ENCODE measurements around the gene VIPR1. TPM values are rescaled to one million over a fixed set of nuclear protein-coding genes. Genes with fewer than 3 reads are reported as not detected.

VIPR1 gene
- total RNA-seq, 4 donors from 2014 or later = 1.7 to 8.7 (median 3.2) TPM

GRCh38 chr3:42517117-42517516, 14.7 kb downstream of the VIPR1 start:
- no peak for DNase-seq
- H3K27ac ChIP-seq = no peak overlapping the region
- no peaks in the 10 kb centered on the region for H3K36me3 ChIP-seq
- no peaks in the 10 kb centered on the region for H3K4me1 ChIP-seq
- no peak overlapping the region for H3K4me3 ChIP-seq
- H3K9me3 ChIP-seq = no peaks in the 10 kb centered on the region
- no peaks in the 10 kb centered on the region for H3K27me3 ChIP-seq
- TF ChIP-seq POLR2A (IDR thresholded peaks at IDR 0.05) (no peak), CTCF (IDR thresholded peaks at IDR 0.05 in 4 of 5, conservative IDR thresholded peaks at IDR 0.05 in 1 of 5) (no peak)
- in situ Hi-C loops (cut with MboI; ENCODE audit: low sequenced_read_pairs in 4 of 4) = no loop called here
- ATAC-seq = no peak
- intact Hi-C loops (cut with DNase I; ENCODE audit: low total_unique reads) = no loop called here

DNA sequence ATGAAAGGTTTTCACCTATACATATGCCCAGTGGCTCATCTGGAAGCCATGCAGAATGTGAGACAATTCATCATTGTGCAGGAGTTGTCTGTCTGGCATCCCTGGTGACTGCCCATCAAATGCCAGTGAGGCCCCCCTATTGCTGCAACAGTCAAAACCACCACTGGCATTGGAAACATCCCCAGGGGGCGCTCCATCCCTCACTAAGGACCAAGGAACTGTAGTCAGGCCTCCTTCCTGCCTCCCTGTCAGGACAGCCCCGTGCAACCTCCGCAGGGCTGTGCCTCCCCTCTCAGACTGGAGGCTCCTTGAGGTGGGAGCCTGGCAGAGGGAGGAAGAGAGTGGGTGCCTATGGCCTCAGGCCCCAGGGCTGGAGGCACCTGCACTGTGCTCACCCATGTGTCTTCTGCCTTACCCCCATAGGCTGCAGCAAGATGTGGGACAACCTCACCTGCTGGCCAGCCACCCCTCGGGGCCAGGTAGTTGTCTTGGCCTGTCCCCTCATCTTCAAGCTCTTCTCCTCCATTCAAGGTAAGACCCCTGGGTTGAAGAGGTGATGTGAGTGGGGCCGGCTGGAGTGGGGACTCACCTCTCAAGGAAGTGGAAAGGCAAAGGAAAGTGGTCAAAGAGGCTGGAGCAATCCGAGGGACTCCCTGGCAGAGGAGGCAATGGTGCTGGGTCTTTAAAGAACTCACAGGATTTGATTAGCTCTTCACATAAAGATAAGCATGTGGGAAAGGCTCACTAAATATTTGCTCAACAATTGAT, 16.5 kb downstream of the VIPR1 start:
- H3K9me3 ChIP-seq = no peaks in the 10 kb centered on the region
- DNase-seq = no peak
- no peak overlapping the region for H3K4me3 ChIP-seq
- intact Hi-C loops (cut with DNase I; ENCODE audit: low total_unique reads) = no loop called here
- no peaks in the 10 kb centered on the region for H3K36me3 ChIP-seq
- no peaks in the 10 kb centered on the region for H3K27me3 ChIP-seq
- no peaks in the 10 kb centered on the region for H3K4me1 ChIP-seq
- H3K27ac ChIP-seq = no peak overlapping the region
- in situ Hi-C loops (cut with MboI; ENCODE audit: low sequenced_read_pairs in 4 of 4) = no loop called here
- ATAC-seq = no peak
- TF ChIP-seq POLR2A (IDR thresholded peaks at IDR 0.05) = no peak
- TF ChIP-seq CTCF (IDR thresholded peaks at IDR 0.05 in 4 of 5, conservative IDR thresholded peaks at IDR 0.05 in 1 of 5) = peak in 1 of 5 experiments; percentile 20

DNA sequence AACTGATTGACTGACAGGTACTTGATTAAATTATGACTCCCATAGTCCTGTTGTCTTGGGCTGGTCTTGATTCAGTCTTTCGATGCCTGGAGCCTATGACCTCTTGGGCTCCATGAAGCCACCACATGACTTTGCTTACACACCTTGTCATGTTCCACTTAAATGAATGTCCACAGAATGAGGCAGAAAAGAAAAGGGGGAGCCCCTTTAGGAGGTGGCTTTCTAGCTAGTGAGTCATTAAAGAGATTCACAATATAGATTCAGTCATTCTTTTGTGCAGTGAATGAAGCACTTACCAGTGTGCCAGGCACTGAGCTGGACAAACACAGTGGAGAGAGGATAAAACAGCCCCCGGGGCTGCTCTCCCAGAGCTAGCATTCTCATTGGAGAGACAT, 17.1 kb downstream of the VIPR1 start:
- no peaks in the 10 kb centered on the region for H3K36me3 ChIP-seq
- TF ChIP-seq CTCF (IDR thresholded peaks at IDR 0.05 in 4 of 5, conservative IDR thresholded peaks at IDR 0.05 in 1 of 5) = no peak
- TF ChIP-seq POLR2A (IDR thresholded peaks at IDR 0.05) = no peak
- no peaks in the 10 kb centered on the region for H3K9me3 ChIP-seq
- H3K27ac ChIP-seq = no peak overlapping the region
- no peak overlapping the region for H3K4me3 ChIP-seq
- intact Hi-C loops (cut with DNase I; ENCODE audit: low total_unique reads) = no loop called here
- in situ Hi-C loops (cut with MboI; ENCODE audit: low sequenced_read_pairs in 4 of 4) = no loop called here
- DNase-seq (no peak), ATAC-seq (no peak)
- no peaks in the 10 kb centered on the region for H3K27me3 ChIP-seq
- no peaks in the 10 kb centered on the region for H3K4me1 ChIP-seq

- no peaks in the 10 kb centered on the region for H3K27me3 ChIP-seq
- no peak overlapping the region for H3K27ac ChIP-seq
- no peak for ATAC-seq
- TF ChIP-seq CTCF (IDR thresholded peaks at IDR 0.05 in 4 of 5, conservative IDR thresholded peaks at IDR 0.05 in 1 of 5) = no peak
- no peak for TF ChIP-seq POLR2A (IDR thresholded peaks at IDR 0.05)
- H3K9me3 ChIP-seq = no peaks in the 10 kb centered on the region
- in situ Hi-C loops (cut with MboI; ENCODE audit: low sequenced_read_pairs in 4 of 4) (no loop called here), intact Hi-C loops (cut with DNase I; ENCODE audit: low total_unique reads) (no loop called here)
- no peak for DNase-seq
- no peak overlapping the region for H3K4me3 ChIP-seq
- no peaks in the 10 kb centered on the region for H3K36me3 ChIP-seq
- no peaks in the 10 kb centered on the region for H3K4me1 ChIP-seq
Measured at GRCh38 chr3:42520336-42520735, 17.9 kb downstream of the VIPR1 start.

DNA sequence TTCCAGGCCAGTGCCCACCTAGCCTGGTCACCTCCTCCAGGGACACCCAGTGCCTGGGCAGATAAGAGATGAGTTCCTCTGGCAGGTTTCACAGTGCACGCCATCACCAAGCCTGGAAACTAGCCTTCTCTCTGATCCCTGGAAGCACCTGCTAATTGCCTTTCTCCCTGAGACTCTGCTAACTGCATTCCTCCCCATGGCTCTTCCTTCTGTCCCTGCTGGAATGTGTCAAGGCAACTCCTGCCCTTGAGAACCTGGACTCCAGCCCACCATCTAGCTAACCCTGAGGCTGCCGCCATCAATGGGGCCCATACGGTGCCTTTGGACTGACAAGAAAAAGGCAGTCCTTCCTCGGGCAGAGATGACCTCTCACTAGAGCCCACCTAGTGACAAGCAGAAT, 18.5 kb downstream of the VIPR1 start:
- intact Hi-C loops (cut with DNase I; ENCODE audit: low total_unique reads) = no loop called here
- no peak for TF ChIP-seq CTCF (IDR thresholded peaks at IDR 0.05 in 4 of 5, conservative IDR thresholded peaks at IDR 0.05 in 1 of 5)
- TF ChIP-seq POLR2A (IDR thresholded peaks at IDR 0.05) = no peak
- ATAC-seq (no peak), DNase-seq (no peak)
- Histone ChIP-seq H3K4me3 (no peak overlapping the region), H3K9me3 (no peaks in the 10 kb centered on the region), H3K27me3 (no peaks in the 10 kb centered on the region), H3K4me1 (no peaks in the 10 kb centered on the region), H3K27ac (no peak overlapping the region), H3K36me3 (no peaks in the 10 kb centered on the region)
- in situ Hi-C loops (cut with MboI; ENCODE audit: low sequenced_read_pairs in 4 of 4) = no loop called here
